HEK293 (cell line): Measurements from ENCODE around the gene CD28.

Source experiments
- CTCF ChIA-PET: fragments of 350-600 bp; formaldehyde crosslinking; extraction: SDS; loops from one replicate; lab custom pipeline; 2021; ENCODE audit warnings: antibody characterized with exemption; lab: Yijun Ruan, JAX
- POLR2A ChIA-PET: fragments of 300-600 bp; formaldehyde crosslinking; extraction: SDS; loops from one replicate; lab custom pipeline; 2020; ENCODE audit warnings: antibody characterized with exemption, inconsistent platforms; lab: Yijun Ruan, JAX
- H3K27ac ChIP-seq: fragments of 200-500 bp; sonication (Bioruptor generic); 2 replicates; pipeline ENCODE4 v1.5.1; 2014; ENCODE audit warnings: low read depth, low read length, control low read depth, inconsistent platforms; ENCODE audit errors: extremely low read depth
- H3K36me3 ChIP-seq, 2 experiments: fragments of 200-500 bp in 1 of 2; sonication (Bioruptor generic) in 1 of 2; 1 replicate in 1 of 2; 2 replicates in 1 of 2; pipeline ENCODE4 v1.5.1; 2014 to 2017; ENCODE audit warnings: inconsistent platforms in 2 of 2, low read length in 2 of 2; ENCODE audit not compliant: control insufficient read depth in 2 of 2, insufficient read depth in 1 of 2
- H3K4me1 ChIP-seq: fragments of 200-500 bp; sonication (Bioruptor generic); 2 replicates; pipeline ENCODE4 v1.5.1; 2014; ENCODE audit warnings: mild to moderate bottlenecking, low read length, inconsistent platforms; ENCODE audit not compliant: control insufficient read depth, insufficient read depth
- H3K4me3 ChIP-seq: 2 replicates; pipeline ENCODE4 v1.5.1; 2011; ENCODE audit warnings: low read depth, mild to moderate bottlenecking, control low read depth, low read length, moderate library complexity
- H3K9me3 ChIP-seq: fragments of 200-500 bp; sonication (Bioruptor generic); 2 replicates; pipeline ENCODE4 v1.5.1; 2014; ENCODE audit warnings: low read depth, low read length, inconsistent platforms; ENCODE audit not compliant: control insufficient read depth, insufficient read depth
- PATZ1 ChIP-seq: fragments of 450-650 bp; formaldehyde crosslinking; IDR thresholded peaks from 2 replicates; pipeline ENCODE4 v1.5.1; 2016; ENCODE audit warnings: missing biosample characterization, missing genetic modification characterization
- PRDM1 ChIP-seq: fragments of 450-650 bp; formaldehyde crosslinking; IDR thresholded peaks from 2 replicates; pipeline ENCODE4; 2016; ENCODE audit warnings: missing biosample characterization, missing genetic modification characterization
- SCRT1 ChIP-seq: fragments of 450-650 bp; formaldehyde crosslinking; IDR thresholded peaks from 2 replicates; pipeline ENCODE4 v1.5.1; 2016; ENCODE audit warnings: missing biosample characterization, missing genetic modification characterization, borderline replicate concordance
- SP2 ChIP-seq: fragments of 450-650 bp; formaldehyde crosslinking; IDR thresholded peaks from 2 replicates; pipeline ENCODE4 v1.5.1; 2016; ENCODE audit warnings: missing biosample characterization, missing genetic modification characterization
- YY1 ChIP-seq: fragments of 450-650 bp; formaldehyde crosslinking; IDR thresholded peaks from 2 replicates; pipeline ENCODE4 v1.5.1; 2018; ENCODE audit warnings: missing biosample characterization, missing genetic modification characterization
- ZNF10 ChIP-seq: fragments of 450-650 bp; formaldehyde crosslinking; IDR thresholded peaks from 2 replicates; pipeline ENCODE4 v1.5.1; 2017; ENCODE audit warnings: missing biosample characterization, missing genetic modification characterization
- ZNF121 ChIP-seq: fragments of 450-650 bp; formaldehyde crosslinking; IDR thresholded peaks from 2 replicates; pipeline ENCODE4 v1.5.1; 2016; ENCODE audit warnings: missing biosample characterization, missing genetic modification characterization
- ZNF169 ChIP-seq: fragments of 450-650 bp; formaldehyde crosslinking; IDR thresholded peaks from 2 replicates; pipeline ENCODE4 v1.5.1; 2016; ENCODE audit warnings: missing biosample characterization, missing genetic modification characterization
- ZNF221 ChIP-seq: fragments of 450-650 bp; formaldehyde crosslinking; IDR thresholded peaks from 2 replicates; pipeline ENCODE4 v1.5.1; 2017; ENCODE audit warnings: missing biosample characterization, missing genetic modification characterization, borderline replicate concordance
- ZNF248 ChIP-seq: fragments of 450-650 bp; formaldehyde crosslinking; IDR thresholded peaks from 2 replicates; pipeline ENCODE4 v1.5.1; 2017; ENCODE audit warnings: missing biosample characterization, missing genetic modification characterization
- ZNF266 ChIP-seq: fragments of 450-650 bp; formaldehyde crosslinking; IDR thresholded peaks from 2 replicates; pipeline ENCODE4 v1.5.1; 2016; ENCODE audit warnings: missing biosample characterization, missing genetic modification characterization, low read depth
- ZNF302 ChIP-seq: fragments of 450-650 bp; formaldehyde crosslinking; IDR thresholded peaks from 2 replicates; pipeline ENCODE4 v1.5.1; 2016; ENCODE audit warnings: missing biosample characterization, missing genetic modification characterization, low read depth
- ZNF341 ChIP-seq: fragments of 450-650 bp; formaldehyde crosslinking; IDR thresholded peaks from 2 replicates; pipeline ENCODE4; 2016; ENCODE audit warnings: low read depth, missing biosample characterization, missing genetic modification characterization
- ZNF423 ChIP-seq: fragments of 450-650 bp; formaldehyde crosslinking; IDR thresholded peaks from 2 replicates; pipeline ENCODE4 v1.5.1; 2016; ENCODE audit warnings: missing biosample characterization, missing genetic modification characterization
- ZNF473 ChIP-seq: fragments of 450-650 bp; formaldehyde crosslinking; IDR thresholded peaks from 2 replicates; pipeline ENCODE4 v1.5.1; 2017; ENCODE audit warnings: missing biosample characterization, missing genetic modification characterization
- ZNF544 ChIP-seq: fragments of 450-650 bp; formaldehyde crosslinking; IDR thresholded peaks from 2 replicates; pipeline ENCODE4 v1.5.0; 2017; ENCODE audit warnings: missing biosample characterization, missing genetic modification characterization
- ZNF555 ChIP-seq: fragments of 450-650 bp; formaldehyde crosslinking; conservative IDR thresholded peaks from 2 replicates; pipeline ENCODE4 v1.5.1; 2017; ENCODE audit warnings: missing biosample characterization, mild to moderate bottlenecking, missing genetic modification characterization, inconsistent platforms
- ZNF670 ChIP-seq: fragments of 450-650 bp; formaldehyde crosslinking; IDR thresholded peaks from 2 replicates; pipeline ENCODE4 v1.5.1; 2016; ENCODE audit warnings: missing biosample characterization, missing genetic modification characterization, low read depth
- ZNF768 ChIP-seq: fragments of 450-650 bp; formaldehyde crosslinking; IDR thresholded peaks from 2 replicates; pipeline ENCODE4 v1.5.1; 2018; ENCODE audit warnings: missing biosample characterization, mild to moderate bottlenecking, missing genetic modification characterization
- ZNF792 ChIP-seq: fragments of 450-650 bp; formaldehyde crosslinking; IDR thresholded peaks from 2 replicates; pipeline ENCODE4 v1.5.1; 2016; ENCODE audit warnings: missing biosample characterization, missing genetic modification characterization
- ZXDB ChIP-seq: fragments of 450-650 bp; formaldehyde crosslinking; IDR thresholded peaks from 2 replicates; pipeline ENCODE4 v1.5.1; 2016; ENCODE audit warnings: missing biosample characterization, missing genetic modification characterization
- TF ChIP-seq, protein P1 (sequence below): fragments of 450-650 bp; formaldehyde crosslinking; IDR thresholded peaks from 2 replicates; pipeline ENCODE4 v1.5.0; 2017; ENCODE audit warnings: missing biosample characterization, missing genetic modification characterization, borderline replicate concordance
- TF ChIP-seq, protein P2 (sequence below): fragments of 450-650 bp; formaldehyde crosslinking; IDR thresholded peaks from 2 replicates; pipeline ENCODE4 v1.5.1; 2016; ENCODE audit warnings: missing biosample characterization, missing genetic modification characterization
- TF ChIP-seq, protein P3 (sequence below): fragments of 450-650 bp; formaldehyde crosslinking; IDR thresholded peaks from 2 replicates; pipeline ENCODE4 v1.5.1; 2016; ENCODE audit warnings: missing biosample characterization, missing genetic modification characterization

CD28 gene

DNA sequence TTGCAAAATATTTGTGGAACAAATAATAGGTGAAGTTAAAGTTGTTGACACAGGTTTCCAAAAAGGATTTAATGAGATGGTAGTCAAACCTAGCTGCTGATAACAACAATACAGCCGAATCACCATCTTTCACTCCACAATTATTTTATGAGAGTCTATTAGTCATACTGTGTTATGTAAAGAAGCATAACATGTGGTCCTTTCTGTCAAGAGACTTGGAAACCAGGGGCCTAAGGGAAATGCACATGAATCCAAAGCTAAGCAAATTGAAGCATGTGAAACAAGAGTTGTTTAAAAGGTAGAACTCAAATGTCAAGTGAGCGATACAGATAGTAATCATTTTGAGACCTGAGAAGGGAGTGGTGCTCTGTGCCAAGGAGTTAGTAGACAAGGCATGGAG, 16.0 kb downstream of the CD28 start:
- ChIA-PET POLR2A (no interaction called here), CTCF (no interaction called here)
- Histone ChIP-seq H3K4me3 (no peak overlapping the region), H3K36me3 (no peaks in the 10 kb centered on the region), H3K4me1 (no peaks in the 10 kb centered on the region), H3K27ac (no peak overlapping the region), H3K9me3 (no peaks in the 10 kb centered on the region)
- no peak for TF ChIP-seq ZNF169
- no peak for TF ChIP-seq ZNF670 (tag by site-specific recombination)

- Histone ChIP-seq H3K36me3 (no peaks in the 10 kb centered on the region), H3K9me3 (no peaks in the 10 kb centered on the region)
- CTCF ChIA-PET: no interaction called here
- TF ChIP-seq ZNF248 (no peak), YY1 (tag by site-specific recombination) (no peak), SP2 (no peak), PATZ1 (tag by site-specific recombination) (no peak), ZNF302 (tag by site-specific recombination) (no peak), SCRT1 (no peak), ZNF544 (no peak), ZNF341 (tag by site-specific recombination) (no peak), ZNF768 (no peak), ZNF221 (tag by site-specific recombination) (no peak)
- TF ChIP-seq, protein P1, sequence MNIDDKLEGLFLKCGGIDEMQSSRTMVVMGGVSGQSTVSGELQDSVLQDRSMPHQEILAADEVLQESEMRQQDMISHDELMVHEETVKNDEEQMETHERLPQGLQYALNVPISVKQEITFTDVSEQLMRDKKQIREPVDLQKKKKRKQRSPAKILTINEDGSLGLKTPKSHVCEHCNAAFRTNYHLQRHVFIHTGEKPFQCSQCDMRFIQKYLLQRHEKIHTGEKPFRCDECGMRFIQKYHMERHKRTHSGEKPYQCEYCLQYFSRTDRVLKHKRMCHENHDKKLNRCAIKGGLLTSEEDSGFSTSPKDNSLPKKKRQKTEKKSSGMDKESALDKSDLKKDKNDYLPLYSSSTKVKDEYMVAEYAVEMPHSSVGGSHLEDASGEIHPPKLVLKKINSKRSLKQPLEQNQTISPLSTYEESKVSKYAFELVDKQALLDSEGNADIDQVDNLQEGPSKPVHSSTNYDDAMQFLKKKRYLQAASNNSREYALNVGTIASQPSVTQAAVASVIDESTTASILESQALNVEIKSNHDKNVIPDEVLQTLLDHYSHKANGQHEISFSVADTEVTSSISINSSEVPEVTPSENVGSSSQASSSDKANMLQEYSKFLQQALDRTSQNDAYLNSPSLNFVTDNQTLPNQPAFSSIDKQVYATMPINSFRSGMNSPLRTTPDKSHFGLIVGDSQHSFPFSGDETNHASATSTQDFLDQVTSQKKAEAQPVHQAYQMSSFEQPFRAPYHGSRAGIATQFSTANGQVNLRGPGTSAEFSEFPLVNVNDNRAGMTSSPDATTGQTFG (tag by site-specific recombination): no peak
- TF ChIP-seq, all 188 proteins: peak for 0
- Histone ChIP-seq H3K27ac (no peak overlapping the region), H3K4me3 (no peak overlapping the region), H3K4me1 (no peaks in the 10 kb centered on the region)
- POLR2A ChIA-PET: no interaction called here
Measured at GRCh38 chr2:203728321-203728720, 21.9 kb downstream of the CD28 start.

- Histone ChIP-seq H3K4me3 (no peak overlapping the region), H3K9me3 (no peaks in the 10 kb centered on the region), H3K36me3 (no peaks in the 10 kb centered on the region), H3K4me1 (no peaks in the 10 kb centered on the region), H3K27ac (no peak overlapping the region)
- ChIA-PET POLR2A (no interaction called here), CTCF (interaction anchor here (1.0 kb wide), 1 partner anchor 51 kb away, joined by 3 read pairs; no protein-coding TSS in a partner anchor)
- no peak for TF ChIP-seq YY1 (tag by site-specific recombination)
- TF ChIP-seq ZNF423: no peak
- no peak for TF ChIP-seq ZNF266 (tag by site-specific recombination)
- TF ChIP-seq ZXDB (tag by site-specific recombination): no peak
- no peak for TF ChIP-seq ZNF473 (tag by site-specific recombination)
- TF ChIP-seq ZNF221 (tag by site-specific recombination): no peak
- TF ChIP-seq ZNF792 (tag by site-specific recombination): no peak
- no peak for TF ChIP-seq PRDM1 (tag by site-specific recombination)
- no peak for TF ChIP-seq ZNF10
- TF ChIP-seq ZNF555 (tag by site-specific recombination): no peak
- TF ChIP-seq, protein P2, sequence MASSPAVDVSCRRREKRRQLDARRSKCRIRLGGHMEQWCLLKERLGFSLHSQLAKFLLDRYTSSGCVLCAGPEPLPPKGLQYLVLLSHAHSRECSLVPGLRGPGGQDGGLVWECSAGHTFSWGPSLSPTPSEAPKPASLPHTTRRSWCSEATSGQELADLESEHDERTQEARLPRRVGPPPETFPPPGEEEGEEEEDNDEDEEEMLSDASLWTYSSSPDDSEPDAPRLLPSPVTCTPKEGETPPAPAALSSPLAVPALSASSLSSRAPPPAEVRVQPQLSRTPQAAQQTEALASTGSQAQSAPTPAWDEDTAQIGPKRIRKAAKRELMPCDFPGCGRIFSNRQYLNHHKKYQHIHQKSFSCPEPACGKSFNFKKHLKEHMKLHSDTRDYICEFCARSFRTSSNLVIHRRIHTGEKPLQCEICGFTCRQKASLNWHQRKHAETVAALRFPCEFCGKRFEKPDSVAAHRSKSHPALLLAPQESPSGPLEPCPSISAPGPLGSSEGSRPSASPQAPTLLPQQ (tag by site-specific recombination): no peak
- TF ChIP-seq ZNF121: no peak
- TF ChIP-seq, protein P3, sequence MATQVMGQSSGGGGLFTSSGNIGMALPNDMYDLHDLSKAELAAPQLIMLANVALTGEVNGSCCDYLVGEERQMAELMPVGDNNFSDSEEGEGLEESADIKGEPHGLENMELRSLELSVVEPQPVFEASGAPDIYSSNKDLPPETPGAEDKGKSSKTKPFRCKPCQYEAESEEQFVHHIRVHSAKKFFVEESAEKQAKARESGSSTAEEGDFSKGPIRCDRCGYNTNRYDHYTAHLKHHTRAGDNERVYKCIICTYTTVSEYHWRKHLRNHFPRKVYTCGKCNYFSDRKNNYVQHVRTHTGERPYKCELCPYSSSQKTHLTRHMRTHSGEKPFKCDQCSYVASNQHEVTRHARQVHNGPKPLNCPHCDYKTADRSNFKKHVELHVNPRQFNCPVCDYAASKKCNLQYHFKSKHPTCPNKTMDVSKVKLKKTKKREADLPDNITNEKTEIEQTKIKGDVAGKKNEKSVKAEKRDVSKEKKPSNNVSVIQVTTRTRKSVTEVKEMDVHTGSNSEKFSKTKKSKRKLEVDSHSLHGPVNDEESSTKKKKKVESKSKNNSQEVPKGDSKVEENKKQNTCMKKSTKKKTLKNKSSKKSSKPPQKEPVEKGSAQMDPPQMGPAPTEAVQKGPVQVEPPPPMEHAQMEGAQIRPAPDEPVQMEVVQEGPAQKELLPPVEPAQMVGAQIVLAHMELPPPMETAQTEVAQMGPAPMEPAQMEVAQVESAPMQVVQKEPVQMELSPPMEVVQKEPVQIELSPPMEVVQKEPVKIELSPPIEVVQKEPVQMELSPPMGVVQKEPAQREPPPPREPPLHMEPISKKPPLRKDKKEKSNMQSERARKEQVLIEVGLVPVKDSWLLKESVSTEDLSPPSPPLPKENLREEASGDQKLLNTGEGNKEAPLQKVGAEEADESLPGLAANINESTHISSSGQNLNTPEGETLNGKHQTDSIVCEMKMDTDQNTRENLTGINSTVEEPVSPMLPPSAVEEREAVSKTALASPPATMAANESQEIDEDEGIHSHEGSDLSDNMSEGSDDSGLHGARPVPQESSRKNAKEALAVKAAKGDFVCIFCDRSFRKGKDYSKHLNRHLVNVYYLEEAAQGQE (tag by site-specific recombination): no peak
Measured at GRCh38 chr2:203730076-203730729, 23.8 kb downstream of the CD28 start.
